ENCODE results near the gene FNDC5. TPM values are rescaled to one million over a fixed set of nuclear protein-coding genes. Genes with fewer than 3 reads are reported as not detected.

Gene FNDC5
- total RNA-seq, 1 experiment from 2014 or later = 4.5 TPM

DNA sequence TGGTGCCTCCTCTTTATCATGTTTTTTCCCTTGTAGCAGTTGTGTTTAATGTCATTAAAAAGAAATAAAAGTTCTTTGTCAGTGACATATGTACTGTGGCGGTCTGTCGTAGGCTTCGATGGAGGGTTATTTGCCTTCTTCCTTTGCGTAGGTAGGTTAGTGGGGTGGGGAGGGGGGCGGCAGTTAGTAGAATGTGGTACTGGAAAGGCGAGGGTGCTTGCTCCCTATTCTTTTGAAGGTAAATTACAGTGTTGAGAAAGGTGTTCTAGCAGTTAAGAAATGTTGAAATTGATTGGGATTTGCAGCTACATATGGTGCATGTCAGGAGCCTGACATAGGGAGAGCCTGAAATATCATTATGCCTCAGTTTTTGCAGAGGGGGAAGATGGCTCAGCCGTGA, 11.9 kb downstream of the FNDC5 start:
- no peaks in the 10 kb centered on the region for H3K27me3 ChIP-seq (ENCODE audit: insufficient read depth, low read length)
- no peak overlapping the region for H3K4me2 ChIP-seq (ENCODE audit: insufficient read depth, insufficient read length, low read length)
- TF ChIP-seq, protein P1, sequence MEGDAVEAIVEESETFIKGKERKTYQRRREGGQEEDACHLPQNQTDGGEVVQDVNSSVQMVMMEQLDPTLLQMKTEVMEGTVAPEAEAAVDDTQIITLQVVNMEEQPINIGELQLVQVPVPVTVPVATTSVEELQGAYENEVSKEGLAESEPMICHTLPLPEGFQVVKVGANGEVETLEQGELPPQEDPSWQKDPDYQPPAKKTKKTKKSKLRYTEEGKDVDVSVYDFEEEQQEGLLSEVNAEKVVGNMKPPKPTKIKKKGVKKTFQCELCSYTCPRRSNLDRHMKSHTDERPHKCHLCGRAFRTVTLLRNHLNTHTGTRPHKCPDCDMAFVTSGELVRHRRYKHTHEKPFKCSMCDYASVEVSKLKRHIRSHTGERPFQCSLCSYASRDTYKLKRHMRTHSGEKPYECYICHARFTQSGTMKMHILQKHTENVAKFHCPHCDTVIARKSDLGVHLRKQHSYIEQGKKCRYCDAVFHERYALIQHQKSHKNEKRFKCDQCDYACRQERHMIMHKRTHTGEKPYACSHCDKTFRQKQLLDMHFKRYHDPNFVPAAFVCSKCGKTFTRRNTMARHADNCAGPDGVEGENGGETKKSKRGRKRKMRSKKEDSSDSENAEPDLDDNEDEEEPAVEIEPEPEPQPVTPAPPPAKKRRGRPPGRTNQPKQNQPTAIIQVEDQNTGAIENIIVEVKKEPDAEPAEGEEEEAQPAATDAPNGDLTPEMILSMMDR (conservative IDR thresholded peaks at IDR 0.05) = no peak
- no peak overlapping the region for H2AFZ ChIP-seq (ENCODE audit: low read length)
- no peak overlapping the region for H4K5ac ChIP-seq (ENCODE audit: insufficient read length, low read depth, low read length)
- H3K14ac ChIP-seq (ENCODE audit: insufficient read depth, low read length) = no peak overlapping the region
- no peak overlapping the region for H2BK20ac ChIP-seq (ENCODE audit: low read depth, low read length, poor library complexity, severe bottlenecking)
- H2BK12ac ChIP-seq (ENCODE audit: insufficient read length, low read depth, low read length) = no peak overlapping the region
- Mint-ChIP-seq H3K27ac (no peak overlapping the region; a peak in 1 of 7 replicates), H3K9me3 (no peaks in the 10 kb centered on the region), H3K27me3 (ENCODE audit: low read depth) (no peaks in the 10 kb centered on the region), H3K4me3 (no peak overlapping the region), H3K36me3 (ENCODE audit: insufficient read depth in 1 of 3, low read depth in 3 of 3) (peaks cover 13 to 47% (median 46%) of the 10 kb centered on the region in 3 experiments), H3K4me1 (no peaks in the 10 kb centered on the region)
- no peak for DNase-seq
- no peaks in the 10 kb centered on the region for H3K9me3 ChIP-seq (ENCODE audit: control insufficient read depth, low read depth, low read length)
- no CpG with 5 or more reads among the region's 7 CpGs for whole genome bisulfite sequencing (ENCODE audit: extremely low coverage, insufficient read length, low lambda C conversion rate)
- H4K20me1 ChIP-seq (ENCODE audit: control insufficient read depth, insufficient read depth, insufficient read length) = no peaks in the 10 kb centered on the region
- no peak overlapping the region for H3K4ac ChIP-seq (ENCODE audit: low read depth, low read length)
- H3K23me2 ChIP-seq (ENCODE audit: insufficient read length, low read depth, low read length, poor library complexity, severe bottlenecking) = no peaks in the 10 kb centered on the region
- H4K8ac ChIP-seq (replicated peaks; ENCODE audit: insufficient read length, low read depth, low read length) = no peak overlapping the region
- no peaks in the 10 kb centered on the region for H3K4me1 ChIP-seq (ENCODE audit: insufficient read depth, low read length)
- no peak overlapping the region for H3K27ac ChIP-seq (ENCODE audit: insufficient read length, low read depth, low read length)
- H3K79me1 ChIP-seq (ENCODE audit: insufficient read depth, low read depth, low read length, poor library complexity, severe bottlenecking) = no peaks in the 10 kb centered on the region
- H2BK15ac ChIP-seq (ENCODE audit: low read depth, low read length) = no peak overlapping the region
- no peak overlapping the region for H3K23ac ChIP-seq (ENCODE audit: insufficient read length, low read depth, low read length)
- H2BK120ac ChIP-seq (ENCODE audit: low read depth, low read length, poor library complexity, severe bottlenecking) = no peak overlapping the region
- no peak overlapping the region for H4K91ac ChIP-seq (ENCODE audit: insufficient read length, low read depth, low read length)
- H2BK5ac ChIP-seq (ENCODE audit: insufficient read length, low read length) = no peak overlapping the region
- H3K9ac ChIP-seq (ENCODE audit: extremely low read depth, insufficient read length, low read length) = no peak overlapping the region
- H3K79me2 ChIP-seq (ENCODE audit: insufficient read depth, low read length) = no peaks in the 10 kb centered on the region
- no peak overlapping the region for H2AK5ac ChIP-seq (ENCODE audit: insufficient read length, low read length)
- no peak overlapping the region for H3K18ac ChIP-seq (ENCODE audit: insufficient read length, low read depth, low read length)
- no peak overlapping the region for H3K56ac ChIP-seq (ENCODE audit: insufficient read length, low read depth, low read length)
- no peak overlapping the region for H3T11ph ChIP-seq (ENCODE audit: low read length)
